ENCODE results near the gene MUTYH.

DNA sequence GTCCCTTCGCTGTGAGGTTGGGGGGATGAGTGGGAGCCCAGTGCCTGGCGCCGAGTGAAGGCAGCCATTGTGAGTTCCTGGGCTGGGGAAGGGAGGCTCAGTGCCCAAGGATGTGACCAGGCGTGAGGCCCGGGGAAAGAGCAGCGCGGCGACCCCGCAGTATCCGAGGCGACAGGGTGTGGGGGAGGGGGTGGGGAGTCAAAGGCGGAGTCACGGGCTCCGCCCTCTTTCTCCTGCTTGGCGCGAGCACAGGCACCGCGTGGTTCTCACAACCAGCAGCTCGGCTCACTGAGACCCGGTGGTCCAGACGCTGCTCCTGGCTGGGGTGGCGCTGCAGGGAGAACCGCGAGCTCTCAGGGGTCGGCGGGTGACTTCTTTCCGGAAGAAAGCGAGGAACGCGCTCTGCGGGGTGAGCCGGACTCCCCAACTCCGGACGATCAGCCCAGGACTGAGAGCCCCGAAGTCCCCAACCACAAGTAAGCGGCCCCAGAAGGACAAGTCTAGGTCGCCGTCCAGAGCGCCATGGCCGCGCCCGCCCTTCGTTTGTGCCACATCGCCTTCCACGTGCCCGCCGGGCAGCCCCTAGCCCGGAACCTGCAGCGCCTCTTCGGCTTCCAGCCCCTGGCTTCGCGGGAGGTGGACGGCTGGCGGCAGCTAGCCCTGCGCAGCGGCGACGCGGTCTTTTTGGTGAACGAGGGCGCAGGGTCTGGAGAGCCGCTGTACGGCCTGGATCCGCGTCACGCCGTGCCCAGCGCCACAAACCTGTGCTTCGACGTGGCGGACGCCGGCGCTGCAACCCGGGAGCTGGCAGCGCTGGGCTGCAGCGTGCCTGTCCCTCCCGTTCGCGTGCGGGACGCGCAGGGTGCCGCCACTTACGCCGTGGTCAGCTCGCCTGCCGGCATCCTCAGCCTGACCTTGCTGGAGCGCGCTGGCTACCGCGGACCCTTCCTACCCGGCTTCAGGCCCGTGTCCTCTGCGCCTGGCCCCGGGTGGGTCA, 13.3 kb downstream of the MUTYH start, which contains the start of gene HPDL:
- TF ChIP-seq CTCF (IDR thresholded peaks at IDR 0.05): no peak
- no peak for TF ChIP-seq POLR2A (IDR thresholded peaks at IDR 0.05)

Data from gastroesophageal sphincter (tissue), 3 donors.